ENCODE measurements around the gene C14orf119. TPM values are rescaled to one million over a fixed set of nuclear protein-coding genes. Genes with fewer than 3 reads are reported as not detected.
A peak's percentile ranks its signal among the peaks of the same experiment; 100 is the strongest.

Gene C14orf119
- total RNA-seq, 3 donors from 2014 or later = 29.6 to 34.4 (median 32.8) TPM

DNA sequence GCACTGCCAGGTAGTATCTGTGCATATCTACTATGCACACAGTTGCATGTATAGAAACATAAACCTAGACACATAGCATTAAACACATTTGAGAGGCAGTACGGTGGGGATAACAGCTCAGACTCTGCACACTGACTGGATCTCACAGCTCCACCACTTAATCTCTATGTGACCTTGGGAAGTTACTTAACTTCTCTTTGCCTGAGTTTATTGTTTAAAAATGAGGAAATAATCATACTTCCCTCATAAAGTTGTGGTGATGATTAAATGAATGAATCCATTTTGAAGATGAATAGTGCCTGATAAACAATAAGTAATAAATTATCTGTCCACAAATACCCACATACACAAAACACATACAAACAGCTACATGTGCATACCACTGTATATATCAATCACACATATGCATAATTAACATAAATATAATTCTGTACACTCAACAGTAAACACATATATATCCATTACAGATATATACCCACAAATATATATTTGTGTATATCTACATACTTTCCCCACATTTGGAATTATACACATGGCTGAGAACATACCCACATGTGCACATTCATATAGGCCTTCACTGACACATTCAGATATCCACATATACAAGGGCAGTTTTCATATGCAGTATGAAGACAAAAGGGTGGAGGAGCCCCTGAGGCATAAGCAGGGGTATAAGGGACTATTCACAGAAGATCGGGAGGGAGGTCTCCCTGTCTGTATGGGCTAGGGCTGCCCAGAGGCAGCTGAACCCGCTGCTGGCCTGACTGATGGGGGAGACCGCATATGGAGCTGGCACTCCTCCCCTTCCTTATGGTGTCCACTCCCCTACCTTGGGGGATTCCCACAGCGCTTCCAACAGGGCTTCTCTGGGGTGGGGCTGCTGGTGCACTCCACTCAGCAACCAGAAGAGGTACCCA lies 43.9 kb upstream of the C14orf119 start:
- intact Hi-C loops (cut with DNase I; ENCODE audit: low total_unique reads) = no loop called here
- Histone ChIP-seq H3K27ac (no peak overlapping the region), H3K36me3 (no peaks in the 10 kb centered on the region), H3K9me3 (no peaks in the 10 kb centered on the region), H3K27me3 (no peaks in the 10 kb centered on the region), H3K4me3 (no peak overlapping the region), H3K4me1 (peaks cover 0 to 3% of the 10 kb centered on the region in 2 donors)
- DNase-seq (ENCODE audit: low spot score in 2 of 2) = no peak
- TF ChIP-seq POLR2AphosphoS5 (IDR thresholded peaks at IDR 0.05) = no peak
- no peak for TF ChIP-seq POLR2A (IDR thresholded peaks at IDR 0.05)
- TF ChIP-seq, protein P1, sequence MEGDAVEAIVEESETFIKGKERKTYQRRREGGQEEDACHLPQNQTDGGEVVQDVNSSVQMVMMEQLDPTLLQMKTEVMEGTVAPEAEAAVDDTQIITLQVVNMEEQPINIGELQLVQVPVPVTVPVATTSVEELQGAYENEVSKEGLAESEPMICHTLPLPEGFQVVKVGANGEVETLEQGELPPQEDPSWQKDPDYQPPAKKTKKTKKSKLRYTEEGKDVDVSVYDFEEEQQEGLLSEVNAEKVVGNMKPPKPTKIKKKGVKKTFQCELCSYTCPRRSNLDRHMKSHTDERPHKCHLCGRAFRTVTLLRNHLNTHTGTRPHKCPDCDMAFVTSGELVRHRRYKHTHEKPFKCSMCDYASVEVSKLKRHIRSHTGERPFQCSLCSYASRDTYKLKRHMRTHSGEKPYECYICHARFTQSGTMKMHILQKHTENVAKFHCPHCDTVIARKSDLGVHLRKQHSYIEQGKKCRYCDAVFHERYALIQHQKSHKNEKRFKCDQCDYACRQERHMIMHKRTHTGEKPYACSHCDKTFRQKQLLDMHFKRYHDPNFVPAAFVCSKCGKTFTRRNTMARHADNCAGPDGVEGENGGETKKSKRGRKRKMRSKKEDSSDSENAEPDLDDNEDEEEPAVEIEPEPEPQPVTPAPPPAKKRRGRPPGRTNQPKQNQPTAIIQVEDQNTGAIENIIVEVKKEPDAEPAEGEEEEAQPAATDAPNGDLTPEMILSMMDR (IDR thresholded peaks at IDR 0.05) = no peak

DNA sequence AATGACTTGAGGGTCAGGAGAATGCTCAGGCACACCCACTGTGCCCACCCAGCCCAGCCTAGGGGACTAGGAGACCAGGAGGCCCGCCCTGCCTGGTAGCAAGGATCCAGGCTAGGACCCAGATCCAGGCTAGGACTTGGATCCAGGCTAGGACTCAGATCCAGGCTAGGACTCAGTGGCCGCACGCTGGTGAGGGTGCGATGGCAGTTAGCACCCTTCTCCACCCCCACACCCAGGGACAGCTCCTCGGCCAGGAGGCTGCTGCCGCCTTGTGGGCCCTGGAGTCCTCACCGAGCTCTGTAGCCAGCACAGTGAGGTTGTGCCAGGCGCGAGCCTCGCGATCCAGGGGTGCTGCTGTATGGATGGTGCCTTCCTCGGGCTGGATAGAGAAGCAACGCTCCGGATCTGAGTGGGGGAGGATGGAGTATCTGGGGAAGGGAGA lies 43.1 kb upstream of the C14orf119 start:
- Histone ChIP-seq H3K27me3 (no peaks in the 10 kb centered on the region), H3K9me3 (no peaks in the 10 kb centered on the region), H3K4me3 (no peak overlapping the region), H3K4me1 (peaks cover 0 to 9% of the 10 kb centered on the region in 2 donors), H3K36me3 (no peaks in the 10 kb centered on the region), H3K27ac (no peak overlapping the region)
- TF ChIP-seq POLR2A (IDR thresholded peaks at IDR 0.05) (no peak), POLR2AphosphoS5 (IDR thresholded peaks at IDR 0.05) (no peak)
- TF ChIP-seq, protein P1 (IDR thresholded peaks at IDR 0.05) = peak in 2 of 3 donors; percentile 12 to 13
- DNase-seq (ENCODE audit: low spot score in 2 of 2) = no peak
- intact Hi-C loops (cut with DNase I; ENCODE audit: low total_unique reads) = no loop called here

DNA sequence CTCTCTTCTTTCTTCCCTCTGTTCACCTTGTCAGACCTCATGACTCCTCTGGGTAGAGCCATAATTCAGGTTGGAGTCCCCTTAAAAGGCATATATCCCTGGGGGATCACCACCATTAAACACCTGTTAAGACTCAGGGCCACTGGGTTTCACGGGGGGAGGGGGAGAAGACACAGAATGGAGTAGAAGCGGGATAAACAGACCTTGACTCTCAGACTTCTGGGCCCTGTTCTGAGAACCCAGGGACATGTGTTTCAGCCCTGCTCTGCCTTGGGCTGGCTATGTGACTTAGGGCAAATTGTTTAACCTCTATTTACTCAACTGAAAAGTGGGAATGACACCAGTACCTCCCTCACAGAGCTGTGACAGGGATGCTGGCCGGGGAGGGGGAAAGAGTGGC lies 42.6 kb upstream of the C14orf119 start:
- DNase-seq (ENCODE audit: low spot score in 2 of 2) = no peak
- intact Hi-C loops (cut with DNase I; ENCODE audit: low total_unique reads) = loop anchor here (1.0 kb wide), 1 partner anchor 71 kb away; no protein-coding TSS in a partner anchor

DNA sequence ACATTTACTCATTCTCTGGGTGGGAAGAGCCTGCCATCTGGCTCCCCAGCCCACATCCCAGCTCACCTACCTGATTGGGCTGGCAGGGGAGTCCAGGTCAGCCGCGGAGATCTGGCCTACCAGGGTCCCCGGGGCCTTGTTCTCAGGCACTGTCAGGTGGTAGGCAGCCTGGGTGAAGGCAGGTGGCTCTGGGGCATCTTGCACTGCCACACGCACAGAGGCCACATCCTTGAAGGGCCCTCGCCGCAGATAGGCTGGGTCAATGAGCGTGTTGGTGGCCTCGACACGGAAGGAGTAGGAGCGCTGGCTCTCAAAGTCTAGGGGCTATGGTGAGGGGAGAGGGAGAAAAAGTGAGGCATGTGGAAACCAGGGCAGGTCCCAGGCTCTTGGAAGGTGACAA lies 41.9 kb upstream of the C14orf119 start:
- TF ChIP-seq POLR2A (IDR thresholded peaks at IDR 0.05) (no peak), POLR2AphosphoS5 (IDR thresholded peaks at IDR 0.05) (no peak)
- TF ChIP-seq, protein P1 (IDR thresholded peaks at IDR 0.05) = no peak
- H3K27me3 ChIP-seq = no peaks in the 10 kb centered on the region
- no peak overlapping the region for H3K4me3 ChIP-seq
- no peaks in the 10 kb centered on the region for H3K9me3 ChIP-seq
- no peak for DNase-seq (ENCODE audit: low spot score in 2 of 2)
- no peak overlapping the region for H3K27ac ChIP-seq
- intact Hi-C loops (cut with DNase I; ENCODE audit: low total_unique reads) = loop anchor here (1.0 kb wide), 1 partner anchor 72 kb away; no protein-coding TSS in a partner anchor
- H3K4me1 ChIP-seq = peaks cover 0 to 9% of the 10 kb centered on the region in 2 donors
- H3K36me3 ChIP-seq = no peaks in the 10 kb centered on the region

More for the DNA sequence above, 42.6 kb upstream of the C14orf119 start:
- H3K4me3 ChIP-seq = no peak overlapping the region
- H3K9me3 ChIP-seq = no peaks in the 10 kb centered on the region
- no peaks in the 10 kb centered on the region for H3K36me3 ChIP-seq
- H3K27me3 ChIP-seq = no peaks in the 10 kb centered on the region
- H3K27ac ChIP-seq = no peak overlapping the region
- TF ChIP-seq POLR2A (IDR thresholded peaks at IDR 0.05) = no peak
- TF ChIP-seq, protein P1 (IDR thresholded peaks at IDR 0.05) = no peak
- no peak for TF ChIP-seq POLR2AphosphoS5 (IDR thresholded peaks at IDR 0.05)
- peaks cover 0 to 9% of the 10 kb centered on the region in 2 donors for H3K4me1 ChIP-seq

All from breast epithelium (tissue), 4 donors.